ENCODE results near the gene MAMLD1.

DNA sequence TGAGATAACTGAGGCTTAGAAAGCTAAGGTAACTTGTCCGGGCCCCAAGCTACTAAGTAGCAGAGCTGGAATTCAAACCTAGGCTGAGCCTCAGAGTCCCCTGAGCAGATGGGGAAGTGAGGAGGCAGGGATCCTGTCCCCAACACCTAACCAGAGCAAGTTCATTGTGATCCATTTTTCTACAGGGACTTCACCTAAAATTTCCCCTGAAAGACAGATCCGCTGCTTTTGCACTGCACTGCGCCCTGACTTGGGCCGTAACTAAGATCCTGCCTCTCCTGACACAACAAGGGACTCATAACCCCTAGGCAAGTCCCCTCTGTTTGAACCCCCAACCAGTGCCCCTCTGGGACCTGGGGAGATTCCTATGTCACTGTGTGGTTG is 179.7 kb downstream of the MAMLD1 start:
- TF ChIP-seq, protein P1, sequence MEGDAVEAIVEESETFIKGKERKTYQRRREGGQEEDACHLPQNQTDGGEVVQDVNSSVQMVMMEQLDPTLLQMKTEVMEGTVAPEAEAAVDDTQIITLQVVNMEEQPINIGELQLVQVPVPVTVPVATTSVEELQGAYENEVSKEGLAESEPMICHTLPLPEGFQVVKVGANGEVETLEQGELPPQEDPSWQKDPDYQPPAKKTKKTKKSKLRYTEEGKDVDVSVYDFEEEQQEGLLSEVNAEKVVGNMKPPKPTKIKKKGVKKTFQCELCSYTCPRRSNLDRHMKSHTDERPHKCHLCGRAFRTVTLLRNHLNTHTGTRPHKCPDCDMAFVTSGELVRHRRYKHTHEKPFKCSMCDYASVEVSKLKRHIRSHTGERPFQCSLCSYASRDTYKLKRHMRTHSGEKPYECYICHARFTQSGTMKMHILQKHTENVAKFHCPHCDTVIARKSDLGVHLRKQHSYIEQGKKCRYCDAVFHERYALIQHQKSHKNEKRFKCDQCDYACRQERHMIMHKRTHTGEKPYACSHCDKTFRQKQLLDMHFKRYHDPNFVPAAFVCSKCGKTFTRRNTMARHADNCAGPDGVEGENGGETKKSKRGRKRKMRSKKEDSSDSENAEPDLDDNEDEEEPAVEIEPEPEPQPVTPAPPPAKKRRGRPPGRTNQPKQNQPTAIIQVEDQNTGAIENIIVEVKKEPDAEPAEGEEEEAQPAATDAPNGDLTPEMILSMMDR (IDR thresholded peaks at IDR 0.05): no peak
- no peak for TF ChIP-seq POLR2A (IDR thresholded peaks at IDR 0.05)
